RWPE1 (cell line): ENCODE measurements around the gene AGER.
A peak's percentile ranks its signal among the peaks of the same experiment; 100 is the strongest.

ENCODE experiments used
- CTCF ChIA-PET: fragments of 350-600 bp; sonication (Branson Sonifier 250); formaldehyde crosslinking; extraction: SDS; loops from one replicate; lab custom pipeline; 2021; lab: Yijun Ruan, JAX
- POLR2A ChIA-PET: fragments of 400-600 bp; formaldehyde crosslinking; extraction: SDS; loops from one replicate; lab custom pipeline; 2020; ENCODE audit warnings: antibody characterized with exemption; ENCODE audit not compliant: low non-redundant PET; lab: Yijun Ruan, JAX
- DNase-seq: peaks from one replicate; pipeline ENCODE4 v3.0.0; 2012; ENCODE audit warnings: low spot score
- H3K27ac ChIP-seq: fragments of 450-650 bp; 2 replicates; pipeline ENCODE4 v1.5.1; 2017
- TF ChIP-seq, protein P1 (sequence below): fragments of 450-650 bp; conservative IDR thresholded peaks from 2 replicates; pipeline ENCODE4 v1.5.1; 2017; ENCODE audit warnings: low read depth, mild to moderate bottlenecking

The AGER gene

DNA sequence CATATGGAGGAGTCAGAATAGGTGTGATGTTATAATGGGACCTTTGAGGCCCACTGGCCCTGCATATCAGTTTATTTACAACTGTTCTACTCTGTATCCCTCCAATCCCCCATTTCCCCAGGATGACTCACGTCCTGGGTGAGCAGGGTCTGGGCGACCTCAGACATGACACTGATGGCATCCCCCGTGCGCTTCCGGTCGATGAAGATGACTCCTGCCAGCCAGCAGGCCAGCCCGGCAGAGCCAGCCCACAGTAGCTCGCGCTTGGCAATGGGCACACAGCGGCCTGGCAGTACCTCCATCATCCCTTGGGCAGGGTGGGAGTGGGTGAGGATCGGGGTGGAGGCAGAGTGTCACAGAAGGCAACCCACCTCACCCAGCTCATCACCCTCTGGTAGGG lies 13.8 kb downstream of the AGER start:
- CTCF ChIA-PET, result no interaction called here
- TF ChIP-seq, protein P1, sequence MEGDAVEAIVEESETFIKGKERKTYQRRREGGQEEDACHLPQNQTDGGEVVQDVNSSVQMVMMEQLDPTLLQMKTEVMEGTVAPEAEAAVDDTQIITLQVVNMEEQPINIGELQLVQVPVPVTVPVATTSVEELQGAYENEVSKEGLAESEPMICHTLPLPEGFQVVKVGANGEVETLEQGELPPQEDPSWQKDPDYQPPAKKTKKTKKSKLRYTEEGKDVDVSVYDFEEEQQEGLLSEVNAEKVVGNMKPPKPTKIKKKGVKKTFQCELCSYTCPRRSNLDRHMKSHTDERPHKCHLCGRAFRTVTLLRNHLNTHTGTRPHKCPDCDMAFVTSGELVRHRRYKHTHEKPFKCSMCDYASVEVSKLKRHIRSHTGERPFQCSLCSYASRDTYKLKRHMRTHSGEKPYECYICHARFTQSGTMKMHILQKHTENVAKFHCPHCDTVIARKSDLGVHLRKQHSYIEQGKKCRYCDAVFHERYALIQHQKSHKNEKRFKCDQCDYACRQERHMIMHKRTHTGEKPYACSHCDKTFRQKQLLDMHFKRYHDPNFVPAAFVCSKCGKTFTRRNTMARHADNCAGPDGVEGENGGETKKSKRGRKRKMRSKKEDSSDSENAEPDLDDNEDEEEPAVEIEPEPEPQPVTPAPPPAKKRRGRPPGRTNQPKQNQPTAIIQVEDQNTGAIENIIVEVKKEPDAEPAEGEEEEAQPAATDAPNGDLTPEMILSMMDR, result no peak
- peak overlapping the region; percentile 56 for H3K27ac ChIP-seq
- DNase-seq, result no peak
- POLR2A ChIA-PET, result no interaction called here

DNA sequence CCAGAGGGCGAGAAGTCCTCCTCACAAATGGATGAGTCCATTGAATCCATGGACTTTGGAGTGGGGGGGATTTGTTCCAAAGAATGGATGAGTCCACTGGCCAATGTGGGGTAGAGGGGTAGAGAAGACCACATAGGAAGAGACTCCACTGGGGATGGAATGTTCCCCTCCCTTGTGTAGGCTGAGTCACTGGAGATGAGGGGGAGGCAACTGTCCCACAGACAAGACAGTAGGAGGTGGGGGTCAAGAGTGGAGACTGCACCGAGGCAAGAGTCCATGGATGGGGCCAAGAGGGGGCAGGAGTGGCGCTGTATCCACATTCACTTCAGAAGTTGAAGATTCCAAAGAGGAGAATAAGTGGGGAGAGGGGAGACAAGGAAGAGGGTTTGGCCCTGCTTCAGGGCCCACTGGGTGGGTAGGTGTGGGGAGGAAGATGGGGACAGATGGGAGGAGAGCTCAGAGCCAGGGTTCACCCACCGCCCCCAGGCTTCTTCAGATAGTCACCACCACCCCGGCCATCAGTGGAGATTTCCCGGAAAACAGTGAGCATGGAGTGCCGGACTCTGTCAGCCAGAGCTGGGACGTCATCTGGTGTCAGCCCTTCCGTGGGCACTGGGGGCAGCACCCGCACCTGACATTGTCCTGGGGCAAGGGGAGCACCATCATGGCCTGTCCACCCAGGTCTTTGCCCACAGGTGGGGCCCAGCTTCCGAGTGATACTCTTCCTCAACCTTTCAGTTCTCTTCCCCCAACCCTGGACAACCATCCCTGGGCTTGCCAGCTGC lies 15.1 kb downstream of the AGER start:
- no peak for DNase-seq
- peak overlapping the region; percentile 56 for H3K27ac ChIP-seq
- TF ChIP-seq, protein P1, result no peak
- ChIA-PET CTCF (no interaction called here), POLR2A (no interaction called here)

DNA sequence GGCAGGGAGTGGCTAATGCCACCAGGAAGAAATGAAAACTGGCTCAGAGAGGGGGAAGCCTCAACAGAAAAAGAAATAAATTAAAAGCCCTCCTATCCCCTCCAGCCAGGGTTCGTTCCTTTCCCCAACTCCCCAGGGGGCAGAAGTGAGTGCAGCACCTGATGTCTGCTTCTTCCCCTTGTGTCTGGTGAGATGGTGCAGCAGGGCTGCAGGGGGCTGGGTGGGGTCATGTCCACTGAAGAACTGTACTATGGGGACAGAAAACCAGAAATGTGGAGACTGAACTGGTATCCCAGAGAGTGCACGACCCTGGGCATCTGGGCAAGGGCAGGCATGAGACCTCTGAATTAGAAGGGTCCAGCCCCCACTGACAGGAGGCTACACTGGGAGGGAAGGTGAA lies 15.7 kb downstream of the AGER start:
- DNase-seq, result no peak
- POLR2A ChIA-PET, result no interaction called here
- peak overlapping the region; percentile 56 for H3K27ac ChIP-seq
- CTCF ChIA-PET, result no interaction called here
- TF ChIP-seq, protein P1, result no peak

DNA sequence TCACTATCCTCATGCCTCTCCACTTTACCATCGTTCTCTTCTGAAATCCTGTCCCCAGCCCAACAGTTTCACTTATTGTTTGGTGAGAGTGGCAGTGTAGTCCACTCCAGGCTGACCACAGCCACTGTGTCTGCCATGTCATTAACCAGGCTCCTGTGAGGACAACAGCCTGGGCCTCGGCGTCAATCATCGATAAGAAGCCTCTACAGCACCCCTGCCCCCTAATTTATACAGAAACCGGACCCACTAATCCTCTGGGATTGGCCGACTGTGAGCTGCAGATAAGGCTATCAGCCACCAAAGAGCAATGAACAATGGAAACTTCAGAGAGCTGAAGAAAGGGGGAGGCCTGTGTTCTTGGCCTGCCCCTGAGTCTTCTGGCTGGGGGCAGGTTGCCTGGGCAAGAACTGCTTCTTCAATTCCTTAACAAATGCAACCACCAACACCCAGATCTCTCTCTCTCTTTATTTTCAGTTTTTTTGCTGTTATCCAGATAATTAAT lies 16.2 kb downstream of the AGER start:
- no peak for DNase-seq
- ChIA-PET POLR2A (no interaction called here), CTCF (no interaction called here)
- H3K27ac ChIP-seq, result peak overlapping the region; percentile 56
- TF ChIP-seq, protein P1, result no peak

DNA sequence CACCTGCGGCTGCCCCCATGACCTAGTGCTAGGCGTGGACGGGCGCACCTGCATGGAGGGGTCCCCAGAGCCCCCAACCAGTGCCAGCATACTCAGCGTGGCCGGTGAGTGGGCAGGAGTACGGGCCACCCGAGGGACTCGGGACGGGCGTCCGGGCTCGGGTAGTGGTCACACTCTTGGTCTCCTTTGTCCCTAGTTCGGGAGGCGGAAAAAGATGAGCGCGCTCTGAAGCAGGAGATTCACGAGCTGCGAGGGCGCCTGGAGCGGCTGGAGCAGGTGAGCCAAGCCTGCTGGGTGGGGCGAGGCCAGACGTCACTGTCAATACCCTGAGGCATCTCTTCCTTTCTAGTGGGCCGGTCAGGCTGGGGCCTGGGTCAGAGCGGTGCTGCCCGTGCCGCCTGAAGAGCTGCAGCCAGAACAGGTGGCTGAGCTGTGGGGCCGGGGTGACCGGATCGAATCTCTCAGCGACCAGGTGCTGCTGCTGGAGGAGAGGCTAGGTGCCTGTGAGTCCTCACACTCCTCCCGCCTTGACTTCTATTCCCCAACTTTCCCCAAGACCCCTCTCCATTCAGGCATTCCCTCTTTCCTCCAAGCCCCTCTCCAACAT lies 16.8 kb downstream of the AGER start:
- no peak for DNase-seq
- CTCF ChIA-PET, result no interaction called here
- POLR2A ChIA-PET, result no interaction called here
- TF ChIP-seq, protein P1, result no peak
- H3K27ac ChIP-seq, result peak overlapping the region; percentile 56

DNA sequence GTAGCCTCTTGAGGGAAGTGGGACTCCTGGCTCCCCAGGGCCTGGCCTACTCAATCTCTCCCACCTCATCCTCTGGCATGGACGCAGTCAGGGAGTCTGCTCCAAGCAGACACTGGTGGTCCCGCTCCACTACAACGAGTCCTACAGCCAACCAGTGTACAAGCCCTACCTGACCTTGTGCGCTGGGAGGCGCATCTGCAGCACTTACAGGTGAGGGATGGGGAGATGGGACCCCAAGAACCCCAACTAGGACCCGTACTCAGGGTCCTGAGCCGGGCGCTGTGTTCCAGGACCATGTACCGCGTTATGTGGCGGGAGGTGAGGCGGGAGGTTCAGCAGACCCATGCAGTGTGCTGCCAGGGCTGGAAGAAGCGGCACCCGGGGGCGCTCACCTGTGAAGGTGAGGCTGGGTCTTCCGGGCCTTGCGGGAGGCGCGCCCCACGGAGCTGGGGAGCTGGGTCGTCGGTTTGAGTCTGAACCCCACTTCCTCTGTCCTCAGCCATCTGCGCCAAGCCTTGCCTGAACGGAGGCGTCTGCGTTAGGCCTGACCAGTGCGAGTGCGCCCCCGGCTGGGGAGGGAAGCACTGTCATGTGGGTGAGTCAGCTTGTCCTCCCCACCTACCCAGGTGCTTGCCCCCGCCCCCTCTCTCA lies 17.5 kb downstream of the AGER start:
- H3K27ac ChIP-seq, result peak overlapping the region; percentile 56
- CTCF ChIA-PET, result no interaction called here

More for the DNA sequence above, 17.5 kb downstream of the AGER start:
- TF ChIP-seq, protein P1, result no peak
- DNase-seq, result no peak
- POLR2A ChIA-PET, result no interaction called here
